Central memory CD8-positive, alpha-beta T cell (primary cell): ENCODE measurements around the gene YARS2.
"Not testable (repeated sequence)": the region's sequence is repeated elsewhere in the genome, so short reads cannot be mapped to it uniquely, and the experiment has no call there.

Experiments
- ATAC-seq: fragments of 150-1000 bp; cut with Tn5 transposase; replicated peaks from 2 replicates; pipeline ENCODE4 v1.10.0; 2022; ENCODE audit warnings: mild to moderate bottlenecking, moderate FRiP score, moderate number of reproducible peaks; ENCODE audit not compliant: poor library complexity, severe bottlenecking; ENCODE audit errors: extremely low read depth
- DNase-seq, 2 donors: peaks; one replicate each; pipeline ENCODE4 v3.0.0; 2021; ENCODE audit warnings: low spot score in 2 of 2
- H3K27ac Mint-ChIP-seq: one replicate; pipeline ENCODE4 v1.8.0; 2022; ENCODE audit warnings: low read depth, mild to moderate bottlenecking, moderate library complexity, mixed read lengths
- H3K27me3 Mint-ChIP-seq: one replicate; pipeline ENCODE4 v1.8.0; 2022; ENCODE audit warnings: mixed read lengths
- H3K36me3 Mint-ChIP-seq: one replicate; pipeline ENCODE4 v1.8.0; 2022; ENCODE audit warnings: mild to moderate bottlenecking, moderate library complexity, mixed read lengths; ENCODE audit not compliant: insufficient read depth
- H3K4me1 Mint-ChIP-seq: one replicate; pipeline ENCODE4 v1.8.0; 2022; ENCODE audit warnings: mixed read lengths
- H3K4me3 Mint-ChIP-seq: one replicate; pipeline ENCODE4 v1.8.0; 2022; ENCODE audit warnings: mild to moderate bottlenecking, moderate library complexity, mixed read lengths
- H3K9me3 Mint-ChIP-seq: one replicate; pipeline ENCODE4 v1.8.0; 2022; ENCODE audit warnings: mixed read lengths

YARS2 gene

DNA sequence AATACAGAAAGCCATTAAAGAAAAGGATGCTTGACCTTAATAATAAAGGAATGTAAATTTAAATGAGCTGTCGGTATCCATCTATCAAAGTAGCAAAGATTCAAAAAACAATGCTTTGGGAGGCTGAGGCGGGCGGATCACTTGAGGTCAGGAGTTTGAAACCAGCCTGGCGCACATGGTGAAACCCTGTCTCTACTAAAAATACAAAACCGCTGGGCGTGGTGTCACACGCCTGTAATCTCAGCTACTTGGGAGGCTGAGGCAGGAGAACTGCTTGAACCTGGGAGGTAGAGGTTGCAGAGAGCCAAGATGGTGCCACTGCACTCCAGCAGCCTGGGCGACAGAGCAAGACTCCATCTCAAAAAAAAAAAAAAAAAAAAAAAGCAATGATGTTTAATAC lies 56.3 kb downstream of the YARS2 start:
- DNase-seq, H3K9me3 Mint-ChIP-seq, H3K4me3 Mint-ChIP-seq, H3K36me3 Mint-ChIP-seq, H3K27ac Mint-ChIP-seq, ATAC-seq, H3K27me3 Mint-ChIP-seq: not testable (repeated sequence)
- H3K4me1 Mint-ChIP-seq = peaks cover 21% of the 10 kb centered on the region

DNA sequence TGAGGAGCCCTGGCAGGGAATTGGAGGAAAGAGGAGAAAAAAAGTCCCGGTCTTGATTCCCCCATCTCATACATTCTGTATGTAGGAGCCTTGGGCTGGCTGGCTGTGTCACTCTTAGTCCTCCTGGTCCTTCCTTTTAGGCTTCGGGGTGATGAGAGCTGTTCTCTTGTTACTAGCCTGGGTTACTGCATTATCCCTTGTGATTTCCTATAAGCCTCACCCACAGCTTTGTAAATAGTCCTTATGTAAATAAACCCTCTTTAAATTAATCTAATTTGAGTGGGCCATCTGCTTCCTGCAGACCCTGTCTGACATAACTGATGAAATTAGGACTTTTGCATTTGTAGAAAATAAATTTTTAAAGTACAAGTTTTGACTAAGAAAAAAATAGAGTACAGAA lies 57.4 kb downstream of the YARS2 start:
- no peak for ATAC-seq
- H3K36me3 Mint-ChIP-seq = peaks cover 7% of the 10 kb centered on the region
- H3K27me3 Mint-ChIP-seq = no peaks in the 10 kb centered on the region
- H3K27ac Mint-ChIP-seq = no peak overlapping the region
- no peaks in the 10 kb centered on the region for H3K9me3 Mint-ChIP-seq
- peaks cover 28% of the 10 kb centered on the region for H3K4me1 Mint-ChIP-seq
- no peak for DNase-seq
- H3K4me3 Mint-ChIP-seq = no peak overlapping the region

DNA sequence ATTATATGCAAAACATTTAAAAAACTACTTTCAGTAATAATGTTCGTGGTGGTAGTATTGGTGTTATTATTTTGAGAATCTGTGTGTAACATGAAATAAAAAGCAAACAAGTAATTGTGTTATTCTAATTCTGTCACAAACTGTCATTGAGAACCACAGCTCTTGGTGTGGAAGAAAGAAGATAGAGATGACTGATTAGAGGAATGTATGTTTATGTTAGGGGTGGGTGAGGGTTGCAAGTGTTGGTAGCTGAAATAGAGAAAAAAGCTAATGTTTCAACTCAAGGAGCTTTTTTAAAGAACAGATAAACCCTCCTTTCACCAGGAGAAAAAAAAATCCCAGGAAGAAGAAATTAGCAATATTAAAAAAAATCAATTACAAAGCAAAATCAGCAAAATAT lies 58.3 kb downstream of the YARS2 start:
- DNase-seq (no peak), ATAC-seq (no peak)
- no peaks in the 10 kb centered on the region for H3K27me3 Mint-ChIP-seq
- no peaks in the 10 kb centered on the region for H3K9me3 Mint-ChIP-seq
- H3K4me1 Mint-ChIP-seq = peaks cover 34% of the 10 kb centered on the region
- H3K27ac Mint-ChIP-seq = no peak overlapping the region
- H3K36me3 Mint-ChIP-seq = peaks cover 6% of the 10 kb centered on the region
- no peak overlapping the region for H3K4me3 Mint-ChIP-seq
